Endothelial cell of hepatic sinusoid (primary cell): ENCODE data around the gene NADK.

Source experiments
- in situ Hi-C: cut with HindIII; loops from 2 replicates; pipeline ENCODE4 v1.10.0; 2017; ENCODE audit warnings: low sequenced_read_pairs

NADK gene

DNA sequence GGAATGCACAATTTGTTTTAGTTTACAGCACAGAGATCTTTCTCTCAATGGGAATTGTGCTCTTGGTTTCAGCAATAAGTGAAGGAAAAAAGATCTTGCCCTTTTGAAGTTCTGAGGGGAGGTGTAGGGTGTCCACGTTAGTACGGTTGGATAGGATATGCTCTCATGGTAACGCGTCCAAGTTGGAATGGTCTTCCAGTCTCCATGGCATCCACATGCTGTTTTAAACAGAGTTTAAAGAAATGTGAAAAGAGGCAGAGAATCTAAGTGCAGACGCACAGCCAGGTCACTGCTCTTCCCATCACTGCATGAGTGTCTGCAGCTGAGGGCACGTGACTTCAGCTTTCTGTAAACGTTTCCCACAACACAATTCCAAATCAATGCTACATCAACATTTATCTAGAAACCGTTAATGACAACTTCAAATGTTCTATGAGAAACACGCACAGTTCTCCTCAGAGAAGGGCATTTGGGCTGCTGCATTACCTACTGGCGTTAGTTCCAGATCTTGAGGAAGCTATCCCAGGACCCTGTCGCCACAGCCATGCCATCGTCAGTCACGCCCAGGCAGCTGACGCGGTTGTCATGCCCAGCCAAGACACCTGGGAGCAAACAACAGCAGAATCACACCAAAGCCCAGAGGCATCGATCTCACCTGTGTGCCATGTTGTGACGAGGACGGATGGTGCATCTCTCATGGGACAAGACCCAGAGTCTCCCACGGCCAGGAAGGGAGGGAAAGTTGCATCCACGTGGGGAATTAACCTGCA lies 8.8 kb upstream of the NADK start:
- in situ Hi-C loops = no loop called here

DNA sequence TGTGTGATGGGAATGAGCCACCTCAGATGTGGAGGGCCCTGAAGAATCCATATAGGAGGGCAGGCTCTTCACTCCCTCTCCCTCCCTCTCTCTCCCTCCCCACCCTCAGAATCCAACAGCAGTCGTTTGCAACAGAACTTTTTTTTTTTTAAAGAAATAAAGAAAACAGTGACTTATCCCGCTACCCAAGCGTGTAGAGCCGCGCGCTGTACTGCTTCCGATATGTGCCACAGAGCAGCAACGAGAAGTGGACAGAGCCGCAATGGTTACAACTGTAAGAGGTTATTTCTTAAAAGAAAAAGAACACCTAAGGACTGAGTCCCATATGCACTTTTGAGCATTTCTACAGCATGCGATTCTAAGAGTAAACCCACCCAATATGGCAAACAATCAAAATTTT lies 7.4 kb upstream of the NADK start:
- in situ Hi-C loops = no loop called here

DNA sequence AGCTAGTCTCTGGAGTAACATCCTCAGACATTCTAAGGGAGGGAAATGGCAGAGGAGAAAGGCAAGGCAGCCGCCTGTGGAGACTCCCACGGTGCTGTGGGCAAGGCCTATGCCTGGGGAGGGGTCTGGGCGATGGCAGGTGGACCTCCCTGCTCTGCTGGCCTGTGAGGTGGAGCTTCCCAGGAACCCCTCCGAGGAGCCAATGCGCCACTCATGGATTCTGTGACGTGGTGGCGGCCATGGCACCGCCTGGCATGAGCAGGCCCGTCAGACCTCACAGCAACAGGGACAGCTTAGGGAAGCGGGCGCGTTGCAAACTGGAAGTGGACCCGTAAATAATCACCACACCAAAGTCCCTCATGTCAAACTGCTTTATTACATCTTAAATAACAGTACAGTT lies 6.7 kb upstream of the NADK start:
- in situ Hi-C loops = no loop called here

DNA sequence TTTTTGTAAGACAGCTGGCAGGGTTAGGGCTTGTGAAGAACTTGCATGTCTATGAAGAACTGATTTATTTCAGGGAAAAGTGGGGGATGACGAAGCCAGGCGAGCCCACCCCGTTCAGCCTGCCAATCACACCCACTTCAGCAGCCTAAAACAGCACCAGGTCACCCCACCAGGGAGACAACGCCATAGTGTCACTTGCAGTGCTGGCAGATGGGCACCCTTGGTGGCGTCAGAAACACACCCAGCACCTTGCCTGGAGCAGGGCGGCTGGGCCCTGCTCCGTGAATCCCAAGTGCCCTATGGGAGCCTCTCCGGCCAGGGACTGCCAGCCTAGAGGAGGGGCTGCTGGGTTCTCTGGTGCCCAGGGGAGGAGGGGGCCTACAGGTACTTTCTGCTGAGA lies 5.0 kb upstream of the NADK start:
- in situ Hi-C loops = no loop called here

DNA sequence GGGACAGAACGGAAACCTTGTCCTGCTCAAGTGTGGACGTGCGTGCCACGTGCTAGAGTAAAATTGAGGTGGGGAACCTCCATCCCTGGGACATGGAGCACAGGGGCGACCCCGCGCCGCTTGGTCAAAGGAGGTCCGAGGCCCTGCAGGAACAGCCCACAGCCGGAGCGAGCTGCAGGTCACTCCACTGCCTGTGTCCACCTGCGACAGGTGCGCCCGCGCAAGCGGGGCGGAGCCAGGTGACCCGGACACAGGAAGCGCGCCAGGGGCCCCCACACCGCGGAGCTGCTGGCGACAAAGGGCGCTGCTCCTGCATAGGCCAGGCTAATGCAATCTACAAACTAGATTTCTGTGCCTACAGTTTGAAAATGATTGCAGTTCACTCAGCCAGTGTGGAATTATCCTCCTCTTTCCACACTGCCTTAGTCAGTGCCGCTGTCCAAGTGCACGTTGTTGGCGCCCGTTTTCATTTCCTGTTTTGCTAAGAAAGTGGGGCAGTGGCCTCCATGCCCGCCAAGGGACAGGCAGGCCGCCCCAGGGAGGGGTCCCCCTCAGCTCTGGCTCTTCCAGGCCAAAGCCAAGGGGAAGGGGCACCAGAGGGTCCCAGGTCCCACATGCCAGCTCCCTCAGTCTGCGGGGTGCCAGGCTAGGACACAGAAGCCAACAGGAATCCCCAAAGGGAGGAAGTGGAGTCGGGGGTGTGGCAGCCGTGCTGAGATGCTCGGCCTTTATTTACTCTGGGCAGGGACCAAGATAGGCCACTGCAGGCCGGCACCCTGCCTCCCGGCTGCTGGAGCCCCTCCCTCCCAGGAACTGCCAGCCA lies 4.3 kb upstream of the NADK start:
- in situ Hi-C loops = no loop called here

DNA sequence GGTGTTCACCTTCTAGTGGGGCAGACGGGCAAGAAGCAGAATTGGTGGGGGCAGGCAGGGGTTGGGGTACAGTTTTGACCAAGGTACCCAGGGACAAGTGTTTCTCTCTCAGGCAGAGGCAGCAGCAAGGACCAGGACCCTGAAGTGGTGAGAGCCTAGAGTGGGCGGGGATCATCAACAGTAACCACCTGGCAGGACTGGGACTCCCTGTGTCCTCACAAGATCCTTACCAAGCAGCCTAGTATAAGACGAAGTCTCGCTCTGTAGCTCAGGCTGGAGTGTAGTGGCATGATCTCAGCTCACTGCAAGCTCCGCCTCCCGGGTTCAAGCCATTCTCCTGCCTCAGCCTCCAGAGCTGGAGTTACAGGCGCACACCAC lies 3.2 kb upstream of the NADK start:
- in situ Hi-C loops = no loop called here

DNA sequence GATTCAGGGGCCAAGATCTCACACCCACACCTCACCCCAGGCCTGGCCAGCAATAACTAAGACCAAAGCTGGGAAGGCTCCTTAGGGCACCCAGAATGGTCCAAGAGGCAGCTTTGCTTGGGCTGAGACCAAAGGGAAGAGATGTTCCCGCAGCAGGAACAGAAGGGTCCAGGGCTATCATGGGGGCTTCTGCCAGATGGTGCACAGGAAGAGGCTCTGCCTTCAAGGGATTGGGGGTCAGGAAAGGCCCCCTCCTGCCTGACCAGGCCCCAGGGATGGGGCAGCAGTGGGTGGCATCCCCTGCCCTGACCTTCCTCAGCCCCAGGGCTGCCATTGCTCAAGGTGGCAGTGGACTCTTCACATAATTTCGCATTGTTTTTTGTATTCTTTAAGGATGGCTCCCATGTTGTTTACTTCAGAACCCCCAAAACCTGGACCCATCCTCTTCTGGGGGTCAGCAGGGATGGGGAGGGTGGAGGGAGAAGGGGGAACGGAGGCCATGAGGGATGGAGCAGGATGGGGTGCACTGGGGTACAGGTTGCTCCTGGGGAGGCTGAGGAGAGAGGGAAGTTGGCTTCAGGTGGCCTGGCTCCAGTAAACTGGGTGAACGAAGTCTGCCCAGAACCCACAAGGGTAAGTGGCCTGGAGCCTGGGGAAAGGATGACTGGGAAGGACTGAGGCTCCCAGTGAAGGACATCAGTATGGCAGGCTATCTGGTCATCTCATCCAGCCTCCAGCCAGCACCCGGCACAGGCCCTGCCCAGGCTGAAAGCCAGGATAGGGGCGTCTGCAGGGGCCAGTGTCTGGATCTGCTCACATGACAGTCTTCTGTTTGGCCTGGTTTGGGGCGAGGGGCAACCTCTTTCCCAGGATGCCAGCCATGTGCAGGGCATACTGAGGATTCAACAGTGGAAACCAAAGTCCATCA lies 2.6 kb upstream of the NADK start:
- in situ Hi-C loops = no loop called here

DNA sequence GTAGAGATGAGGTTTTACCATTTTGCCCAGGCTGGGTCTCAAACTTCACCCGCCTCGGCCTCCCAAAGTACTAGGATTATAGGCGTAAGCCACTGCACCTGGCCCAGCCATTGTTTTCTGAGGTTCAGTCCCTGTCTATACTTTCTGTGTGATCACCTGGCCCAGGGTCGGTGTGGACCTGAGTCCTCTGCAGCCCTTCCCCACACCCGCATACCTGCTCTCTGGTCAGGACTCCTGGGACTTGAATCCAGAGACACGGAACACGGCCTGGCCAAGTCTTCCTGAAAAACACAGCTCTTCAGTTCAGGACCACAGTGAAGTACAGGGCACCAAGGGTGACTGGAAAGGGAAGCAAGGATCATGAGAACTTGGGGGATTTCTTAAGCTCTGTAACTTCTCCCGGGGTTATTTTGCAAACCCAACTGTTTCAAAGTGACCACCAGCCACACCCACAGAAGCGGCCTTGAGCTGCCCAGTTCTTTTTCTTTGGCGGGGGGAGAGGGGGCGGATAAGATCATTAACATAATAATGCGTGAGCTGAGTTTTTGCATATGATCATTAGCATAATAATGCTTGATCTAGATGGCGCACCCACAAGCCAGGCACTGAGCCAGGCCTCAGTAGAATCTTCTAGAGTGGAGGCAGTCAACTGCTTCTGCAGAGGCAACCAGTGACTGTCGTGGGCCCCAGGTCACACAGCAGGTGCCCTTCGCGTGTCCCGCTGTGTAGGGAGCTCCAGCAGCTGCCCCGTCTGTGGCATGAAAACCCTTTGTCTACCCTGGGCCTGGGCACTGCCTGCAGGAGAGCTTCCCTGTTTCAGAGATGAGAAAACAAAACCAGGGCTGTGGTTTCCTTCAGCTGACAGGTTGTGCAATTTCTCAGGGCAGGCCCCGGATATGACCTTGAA lies 1.7 kb upstream of the NADK start:
- in situ Hi-C loops = no loop called here

DNA sequence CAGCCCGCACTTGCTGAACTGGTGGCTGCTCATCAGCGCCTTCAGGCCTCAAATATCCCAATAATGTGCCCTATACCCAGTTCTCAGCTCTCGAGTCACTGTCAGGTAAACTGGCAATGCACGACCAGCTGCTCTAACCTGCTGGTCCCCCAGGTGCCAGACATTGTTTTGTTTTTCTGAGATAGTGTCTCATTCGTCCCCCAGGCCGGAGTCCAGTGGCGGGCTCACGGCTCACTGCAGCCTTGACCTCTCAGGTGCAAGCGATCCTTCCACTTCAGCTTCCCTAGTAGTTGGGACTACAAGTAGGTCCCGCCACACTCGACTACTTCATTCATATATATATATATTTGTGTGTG lies 1.0 kb upstream of the NADK start:
- in situ Hi-C loops = no loop called here

DNA sequence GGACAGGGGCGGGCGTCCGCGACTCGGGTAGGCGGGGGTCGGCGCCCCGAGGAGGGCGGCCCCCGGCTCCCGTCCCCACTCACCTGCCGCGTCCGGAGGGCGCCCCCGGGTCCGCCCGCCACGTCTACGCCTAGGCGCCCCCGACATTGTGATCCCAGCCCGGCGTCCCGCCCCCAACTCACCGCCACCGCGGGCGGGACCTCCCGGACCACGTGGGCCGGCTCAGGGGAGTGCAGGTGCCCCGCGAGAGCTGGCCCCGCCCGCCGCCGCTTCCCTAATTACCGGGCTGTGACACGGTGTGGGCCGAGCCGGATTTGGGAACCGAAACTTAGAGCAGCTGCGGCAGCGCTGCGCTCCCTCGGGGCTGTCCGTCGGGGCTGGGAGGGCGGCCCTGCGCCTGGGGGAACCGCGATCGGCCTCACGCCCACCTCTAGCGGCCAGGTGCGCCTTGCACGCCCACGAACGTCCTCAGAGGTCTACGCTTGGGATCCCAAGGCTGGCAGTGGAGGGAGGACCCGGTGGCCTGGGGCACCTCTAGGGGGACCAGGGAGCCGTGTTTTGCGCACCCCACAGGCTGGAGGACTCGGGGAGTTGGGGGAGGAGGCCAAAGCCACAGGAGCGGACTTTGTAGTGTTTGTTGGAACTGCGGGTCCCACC lies 521 bp upstream of the NADK start:
- in situ Hi-C loops = no loop called here

DNA sequence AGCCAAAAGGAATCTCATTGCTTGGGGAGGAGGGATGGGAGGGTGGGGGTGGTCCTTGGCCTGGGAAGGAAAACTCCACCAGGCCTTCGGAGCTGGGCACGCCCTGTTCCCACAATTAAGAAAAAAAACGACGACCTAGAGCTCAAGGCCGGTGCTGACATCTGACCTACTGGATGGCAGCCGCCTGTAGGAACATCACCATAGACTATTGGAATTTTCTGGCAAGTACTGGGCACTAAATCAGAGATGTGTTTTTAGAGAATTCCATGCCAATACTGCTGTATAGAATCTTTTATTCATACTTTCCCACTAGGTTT lies 729 bp downstream of the NADK start:
- in situ Hi-C loops = no loop called here

DNA sequence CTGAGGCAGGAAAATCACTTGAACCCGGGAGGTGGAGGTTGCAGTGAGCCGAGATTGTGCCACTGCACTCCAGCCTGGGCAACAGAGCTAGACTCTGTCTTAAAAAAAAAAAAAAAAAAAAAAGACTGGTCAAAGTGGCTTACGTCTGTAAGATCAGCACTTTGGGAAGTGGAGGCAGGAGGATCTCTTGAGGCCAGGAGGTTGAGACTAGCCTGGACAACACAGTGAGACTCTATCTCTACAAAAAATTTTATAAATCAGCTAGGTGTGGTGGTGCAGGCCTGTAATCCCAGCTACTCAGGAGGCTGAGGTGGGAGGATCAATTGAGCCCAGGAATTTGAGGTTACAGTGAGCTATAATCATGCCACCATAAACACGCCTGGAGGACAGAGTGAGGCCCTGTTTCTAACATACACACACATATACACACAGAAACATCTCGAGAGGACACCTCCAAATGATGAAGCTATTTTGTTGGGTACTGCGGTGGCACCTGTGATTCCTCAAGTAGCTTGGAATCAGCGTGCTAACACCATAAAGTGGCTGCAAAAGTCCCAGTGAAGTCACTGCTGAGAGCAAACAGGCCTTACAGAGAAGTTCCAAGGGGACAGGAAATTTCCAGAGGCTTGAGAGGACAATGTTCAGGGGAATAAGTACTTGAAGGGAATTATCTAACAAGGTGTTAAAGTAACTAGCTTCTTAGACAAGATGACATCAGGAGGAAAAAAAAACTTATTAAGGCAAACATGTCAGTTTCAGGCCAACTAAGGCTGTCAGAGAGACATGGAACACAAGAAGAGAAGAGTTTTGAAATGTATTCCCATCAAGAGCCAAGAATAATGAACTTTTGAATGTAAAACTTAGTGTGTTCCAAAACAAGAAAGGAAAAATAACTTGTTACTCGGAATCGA lies 1.3 kb downstream of the NADK start:
- in situ Hi-C loops = no loop called here

DNA sequence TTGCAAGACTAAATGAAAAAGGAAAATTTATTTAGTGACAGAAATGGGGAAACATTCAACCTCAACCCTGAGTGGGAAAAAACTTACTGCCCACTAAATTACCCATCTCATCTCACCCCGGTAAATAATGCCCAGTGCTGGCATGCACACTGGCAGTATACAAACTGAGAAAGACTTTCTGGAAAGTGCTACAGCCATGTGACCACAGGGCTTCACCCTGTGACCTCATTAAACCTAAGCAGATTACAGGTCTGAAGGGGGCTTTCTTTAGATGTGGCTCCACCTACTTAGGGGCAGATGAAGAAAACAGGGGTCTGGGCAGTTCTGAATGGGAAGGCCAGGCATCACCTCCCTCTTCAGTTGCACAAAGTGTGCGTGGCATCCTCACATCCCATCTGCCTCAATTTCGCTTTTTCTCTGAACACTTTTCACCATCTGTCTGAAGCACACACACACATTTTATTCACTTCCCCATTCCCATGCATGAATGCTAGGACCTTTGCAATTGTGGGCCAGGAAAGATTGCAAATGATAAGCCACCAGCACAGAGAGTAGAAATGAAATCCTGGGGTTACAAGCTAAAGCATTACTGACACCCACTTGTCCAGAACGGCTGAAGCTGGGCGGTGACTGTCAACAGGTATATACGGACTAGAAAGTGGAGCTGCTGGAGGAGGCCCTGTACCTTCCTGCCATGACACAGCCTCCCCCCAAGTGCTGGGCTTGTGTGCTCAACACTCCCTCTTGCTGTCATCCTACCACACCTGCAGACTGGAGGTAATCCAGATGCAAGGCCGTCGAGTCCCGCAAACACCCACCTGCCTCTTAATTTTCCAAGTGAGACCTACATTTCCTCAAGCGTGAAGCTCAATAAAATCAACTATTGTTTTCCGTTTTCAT lies 2.7 kb downstream of the NADK start:
- in situ Hi-C loops = no loop called here

DNA sequence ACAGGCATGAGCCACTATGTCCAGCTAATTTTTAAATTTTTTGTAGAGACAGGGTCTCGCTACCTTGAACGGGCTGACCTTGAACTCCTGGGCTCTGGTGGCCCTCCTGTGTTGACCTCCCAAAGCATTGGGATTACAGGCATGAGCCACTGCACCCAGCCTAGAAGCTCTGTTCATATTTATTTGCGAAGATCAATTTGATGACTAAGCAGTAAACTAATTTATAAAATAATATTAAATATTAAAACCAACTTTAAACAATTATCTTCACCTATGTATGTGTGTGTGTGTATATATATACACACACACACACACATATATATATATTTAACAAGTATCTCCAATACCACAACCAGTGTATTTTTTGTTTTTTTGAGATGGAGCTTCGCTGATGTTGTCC lies 4.4 kb downstream of the NADK start:
- in situ Hi-C loops = no loop called here

DNA sequence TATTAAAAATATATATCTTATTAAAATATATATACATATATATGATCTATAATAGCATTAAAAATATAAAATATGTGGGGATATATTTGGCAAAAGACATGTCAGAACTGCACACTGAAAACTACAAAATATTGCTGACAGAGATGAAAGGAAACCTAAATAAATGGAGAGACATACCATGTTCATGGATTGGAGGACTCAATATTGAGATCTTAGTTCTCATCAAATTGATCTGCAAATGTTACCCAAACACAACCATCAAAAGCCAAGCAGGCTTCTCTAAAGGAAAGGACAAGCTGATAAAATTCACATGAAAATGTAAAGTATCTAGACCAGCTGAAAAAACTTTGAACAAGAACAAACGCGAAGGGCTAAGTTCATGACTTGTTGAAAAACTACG lies 7.2 kb downstream of the NADK start:
- in situ Hi-C loops = no loop called here

DNA sequence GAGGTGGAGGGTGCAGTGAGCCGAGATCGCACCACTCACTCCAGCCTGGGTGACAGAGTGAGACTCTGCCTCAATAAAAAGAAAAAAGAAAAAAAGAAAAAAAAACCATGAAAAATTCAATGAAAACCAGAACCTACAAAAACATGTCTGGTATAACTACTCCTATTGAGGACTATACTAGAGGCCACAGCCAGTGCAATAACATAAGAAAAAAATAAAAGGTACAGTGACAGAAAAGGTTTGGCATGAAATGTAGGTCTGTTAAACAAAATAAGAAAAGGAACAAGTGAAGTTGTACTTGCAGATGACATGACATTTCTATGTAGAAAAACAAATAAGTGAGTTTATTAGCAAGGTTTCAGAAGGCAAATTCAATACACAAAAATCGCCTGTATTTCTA lies 8.2 kb downstream of the NADK start:
- in situ Hi-C loops = no loop called here

DNA sequence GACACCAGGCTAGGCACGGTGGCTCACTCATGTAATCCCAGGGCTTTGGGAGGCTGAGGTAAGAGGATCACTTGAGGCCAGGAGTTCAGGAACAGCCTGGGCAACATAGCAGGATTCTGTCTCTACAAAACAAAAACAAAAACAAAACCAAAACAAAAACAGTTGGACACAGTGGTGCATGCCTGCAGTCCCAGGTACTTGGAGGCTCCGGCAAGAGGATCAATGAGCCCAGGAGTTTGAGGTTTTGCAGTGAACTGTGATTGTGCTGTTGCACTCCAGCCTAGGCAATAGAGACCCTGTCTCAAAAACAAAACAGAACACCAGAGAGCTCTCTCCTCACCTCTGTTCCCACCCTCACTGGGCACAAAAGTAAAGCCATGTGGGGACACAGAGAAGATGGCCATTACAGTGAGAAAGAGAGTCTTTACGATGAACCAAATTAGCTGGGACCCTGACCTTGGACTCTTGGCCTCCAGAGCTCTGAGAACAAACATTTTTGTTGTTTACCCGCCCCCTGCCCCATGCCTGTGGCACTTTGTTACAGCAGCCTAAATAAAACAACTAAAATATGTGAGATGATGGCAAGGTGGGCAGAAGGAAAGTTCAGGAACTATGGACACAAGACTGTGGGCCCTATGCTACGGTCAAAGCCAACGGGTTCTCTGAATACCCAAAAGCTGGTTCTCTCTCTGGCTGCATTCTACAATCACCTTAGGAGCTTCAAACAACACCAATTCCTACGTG lies 9.8 kb downstream of the NADK start:
- in situ Hi-C loops = no loop called here
